HEK293T (cell line): Measurements from ENCODE around the gene CCR6.

Experiments used
- CTBP1 ChIP-seq: fragments of 450-650 bp; IDR thresholded peaks from 2 replicates; pipeline ENCODE4 v1.6.1; 2016; ENCODE audit warnings: borderline replicate concordance
- ELF4 ChIP-seq: fragments of 450-650 bp; IDR thresholded peaks from 2 replicates; pipeline ENCODE4 v1.6.1; 2017; ENCODE audit warnings: antibody characterized with exemption
- FOXA1 ChIP-seq: fragments of 450-650 bp; IDR thresholded peaks from 2 replicates; pipeline ENCODE4 v1.6.1; 2016; ENCODE audit warnings: mild to moderate bottlenecking
- FOXM1 ChIP-seq: fragments of 450-650 bp; IDR thresholded peaks from 2 replicates; pipeline ENCODE4 v1.6.1; 2017; ENCODE audit warnings: mild to moderate bottlenecking, borderline replicate concordance
- HDGF ChIP-seq: fragments of 450-650 bp; IDR thresholded peaks from 2 replicates; pipeline ENCODE4 v1.6.1; 2017; ENCODE audit warnings: antibody characterized with exemption, borderline replicate concordance
- L3MBTL2 ChIP-seq: fragments of 450-650 bp; conservative IDR thresholded peaks from 2 replicates; pipeline ENCODE4 v1.6.1; 2016; ENCODE audit warnings: mild to moderate bottlenecking
- LEF1 ChIP-seq: fragments of 450-650 bp; IDR thresholded peaks from 2 replicates; pipeline ENCODE4 v1.6.1; 2017; ENCODE audit warnings: mild to moderate bottlenecking, borderline replicate concordance
- NFRKB ChIP-seq: fragments of 450-650 bp; IDR thresholded peaks from 2 replicates; pipeline ENCODE4 v1.6.1; 2016; ENCODE audit warnings: mild to moderate bottlenecking, moderate library complexity
- PKNOX1 ChIP-seq: fragments of 450-650 bp; IDR thresholded peaks from 2 replicates; pipeline ENCODE4 v1.6.1; 2016
- SUZ12 ChIP-seq: fragments of 450-650 bp; IDR thresholded peaks from 2 replicates; pipeline ENCODE4 v1.6.1; 2016; ENCODE audit warnings: mild to moderate bottlenecking
- TARDBP ChIP-seq: fragments of 450-650 bp; IDR thresholded peaks from 2 replicates; pipeline ENCODE4 v1.6.1; 2016
- ZNF384 ChIP-seq: fragments of 450-650 bp; IDR thresholded peaks from 2 replicates; pipeline ENCODE4 v1.6.1; 2016

GRCh38 chr6:167113935-167114910 lies 8.7 kb upstream of the CCR6 start:
- TF ChIP-seq SUZ12 (no peak), PKNOX1 (no peak), ELF4 (no peak), FOXA1 (no peak), TARDBP (no peak), FOXM1 (no peak), NFRKB (no peak), CTBP1 (no peak), L3MBTL2 (no peak), LEF1 (no peak), HDGF (no peak), ZNF384 (no peak)
